Fibroblast of villous mesenchyme (primary cell): ENCODE data around the gene NEU4. TPM values are rescaled to one million over a fixed set of nuclear protein-coding genes. Genes with fewer than 3 reads are reported as not detected.
A peak's percentile ranks its signal among the peaks of the same experiment; 100 is the strongest.

Experiments used
- DNase-seq: peaks from one replicate; pipeline ENCODE4 v3.0.0-alpha.2; 2010; ENCODE audit warnings: low read depth
- H3K4me3 ChIP-seq: 2 replicates; pipeline ENCODE4 v1.5.1; 2011; ENCODE audit warnings: low read depth, mild to moderate bottlenecking, low read length
- total RNA-seq: library from RNA; depleted of rRNA; stranded (reverse); fragments of >200 nt; gene quantifications from 2 replicates; pipeline ENCODE4 v1.2.3, GENCODE V29; 2012
- TF ChIP-seq, protein P1 (sequence below): IDR thresholded peaks from 2 replicates; pipeline ENCODE4 v1.5.1; 2012; ENCODE audit warnings: low read depth, mild to moderate bottlenecking, low read length; ENCODE audit not compliant: insufficient read depth

Gene NEU4
- total RNA-seq, 1 donor: not detected

DNA sequence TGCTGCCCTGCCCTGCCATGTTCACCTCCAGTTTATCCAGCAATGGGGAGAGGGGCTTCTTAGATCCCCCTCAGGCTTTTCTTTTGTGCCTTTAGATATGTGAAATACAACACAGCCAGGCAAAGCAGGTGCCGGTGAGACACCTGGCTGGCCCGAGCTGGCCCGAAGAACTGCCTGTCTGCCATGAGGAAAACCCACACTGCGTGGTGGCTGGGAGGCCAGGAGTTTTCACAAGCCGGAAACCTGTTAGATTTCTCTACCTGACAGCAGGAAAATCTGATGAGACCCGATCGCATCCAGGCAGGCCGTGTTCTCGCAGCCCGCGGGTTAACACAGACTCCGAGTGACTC lies 38.1 kb upstream of the NEU4 start:
- H3K4me3 ChIP-seq: no peak overlapping the region
- TF ChIP-seq, protein P1, sequence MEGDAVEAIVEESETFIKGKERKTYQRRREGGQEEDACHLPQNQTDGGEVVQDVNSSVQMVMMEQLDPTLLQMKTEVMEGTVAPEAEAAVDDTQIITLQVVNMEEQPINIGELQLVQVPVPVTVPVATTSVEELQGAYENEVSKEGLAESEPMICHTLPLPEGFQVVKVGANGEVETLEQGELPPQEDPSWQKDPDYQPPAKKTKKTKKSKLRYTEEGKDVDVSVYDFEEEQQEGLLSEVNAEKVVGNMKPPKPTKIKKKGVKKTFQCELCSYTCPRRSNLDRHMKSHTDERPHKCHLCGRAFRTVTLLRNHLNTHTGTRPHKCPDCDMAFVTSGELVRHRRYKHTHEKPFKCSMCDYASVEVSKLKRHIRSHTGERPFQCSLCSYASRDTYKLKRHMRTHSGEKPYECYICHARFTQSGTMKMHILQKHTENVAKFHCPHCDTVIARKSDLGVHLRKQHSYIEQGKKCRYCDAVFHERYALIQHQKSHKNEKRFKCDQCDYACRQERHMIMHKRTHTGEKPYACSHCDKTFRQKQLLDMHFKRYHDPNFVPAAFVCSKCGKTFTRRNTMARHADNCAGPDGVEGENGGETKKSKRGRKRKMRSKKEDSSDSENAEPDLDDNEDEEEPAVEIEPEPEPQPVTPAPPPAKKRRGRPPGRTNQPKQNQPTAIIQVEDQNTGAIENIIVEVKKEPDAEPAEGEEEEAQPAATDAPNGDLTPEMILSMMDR: no peak
- no peak for DNase-seq

DNA sequence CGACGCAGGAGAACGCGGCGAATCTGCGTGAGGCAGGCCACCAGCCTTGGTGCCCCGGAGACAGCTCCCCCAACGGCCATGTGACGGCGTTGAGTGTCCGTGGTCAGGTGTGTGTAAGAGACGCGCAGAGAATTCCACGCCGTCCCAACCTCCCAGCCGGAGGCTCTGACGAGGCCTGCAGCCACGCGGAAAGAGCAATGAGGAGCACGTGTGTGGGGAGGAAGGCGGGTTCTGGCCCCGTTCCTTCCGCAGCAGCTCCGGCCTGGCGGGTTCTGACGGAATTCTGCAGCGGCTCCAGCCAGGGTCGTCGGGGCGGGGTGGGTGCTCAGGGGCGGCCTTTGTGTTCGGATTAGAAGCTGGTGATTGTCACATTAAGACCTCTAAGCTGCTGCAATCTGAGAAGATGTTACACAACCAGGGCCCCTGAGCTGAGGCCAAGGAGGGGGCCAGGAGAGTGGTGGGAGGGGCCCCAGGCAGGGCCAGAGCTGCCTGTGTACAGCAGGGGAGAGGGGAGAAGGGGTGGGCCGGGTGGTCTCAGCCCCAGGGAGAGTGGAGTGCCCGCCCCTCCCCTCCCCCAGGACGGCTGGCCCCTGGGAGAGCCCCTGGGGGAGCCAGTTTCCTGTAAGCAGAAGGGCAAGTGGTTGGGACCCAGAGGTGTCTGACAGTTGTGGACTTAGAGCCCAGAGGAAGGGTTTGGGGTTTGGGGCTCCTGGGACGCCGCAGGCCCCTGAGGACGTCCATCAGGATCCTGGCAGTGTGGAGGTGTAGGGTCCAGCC lies 37.5 kb upstream of the NEU4 start:
- TF ChIP-seq, protein P1: no peak
- DNase-seq: peak; percentile 55
- H3K4me3 ChIP-seq: no peak overlapping the region

DNA sequence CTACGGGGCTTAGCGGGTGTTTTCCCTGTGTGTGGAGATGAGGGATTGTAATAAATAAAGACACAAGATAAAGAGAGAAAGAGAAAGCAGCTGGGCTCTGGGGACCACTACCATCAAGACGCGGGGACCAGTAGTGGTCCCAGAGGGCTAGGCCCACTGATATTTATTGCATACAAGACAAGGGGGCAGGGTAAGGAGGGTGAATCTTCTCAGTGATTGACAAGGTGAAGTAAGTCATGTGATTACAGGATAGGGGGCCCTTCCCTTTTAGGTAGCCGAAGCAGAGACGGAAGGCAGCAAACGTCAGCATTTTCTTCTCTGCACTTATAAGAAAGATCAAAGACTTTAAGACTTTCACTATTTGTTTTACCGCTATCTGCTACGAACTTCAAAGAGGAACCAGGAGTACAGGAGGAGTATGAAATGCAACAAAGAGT lies 36.9 kb upstream of the NEU4 start:
- TF ChIP-seq, protein P1: no peak
- DNase-seq: no peak
- H3K4me3 ChIP-seq: no peak overlapping the region

DNA sequence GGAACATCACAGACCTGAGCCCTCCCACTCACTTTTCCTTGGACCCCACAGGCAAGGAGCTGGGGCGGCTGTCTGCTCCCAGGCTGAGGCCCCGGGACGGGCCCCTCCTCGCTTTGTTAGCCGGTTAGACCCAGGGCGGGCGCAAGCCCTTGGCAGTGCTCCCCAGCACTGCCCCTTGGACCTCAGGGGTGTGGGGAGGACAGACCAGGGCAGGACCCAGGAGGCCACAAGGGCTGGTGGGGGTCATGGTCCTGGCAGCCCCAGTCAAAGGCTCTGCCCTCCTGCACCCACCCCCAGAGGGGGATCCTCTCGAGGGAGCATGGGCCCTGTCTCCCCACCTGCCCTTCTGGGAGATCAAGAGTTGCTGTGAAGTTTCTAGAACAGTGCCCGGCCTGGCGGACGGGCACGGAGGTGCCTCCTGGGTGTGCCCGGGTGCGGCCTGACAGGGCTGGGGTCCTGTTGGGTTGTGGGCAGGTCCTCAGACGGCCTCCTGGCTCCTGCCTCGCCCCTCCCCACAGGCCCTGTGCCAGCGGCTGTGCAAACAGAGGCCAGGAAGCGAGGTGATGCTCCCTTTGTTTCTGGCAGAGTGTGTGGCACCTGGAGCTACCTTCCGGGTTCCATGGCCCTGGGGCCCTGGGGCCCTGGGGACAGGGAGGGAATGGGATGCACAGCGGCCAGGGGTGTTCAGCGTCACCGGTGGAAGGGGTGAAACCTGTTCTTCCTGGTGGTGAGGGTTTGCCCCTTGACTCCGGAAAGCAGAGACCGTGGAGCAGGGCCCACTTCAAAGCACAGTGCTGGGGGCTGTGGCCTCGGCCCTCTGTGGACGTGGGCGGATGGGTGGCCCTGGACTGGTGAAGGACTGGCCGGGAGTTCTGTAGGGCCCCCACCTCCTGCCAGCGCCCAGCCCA lies 35.2 kb upstream of the NEU4 start:
- TF ChIP-seq, protein P1: no peak
- no peak for DNase-seq
- H3K4me3 ChIP-seq: no peak overlapping the region

DNA sequence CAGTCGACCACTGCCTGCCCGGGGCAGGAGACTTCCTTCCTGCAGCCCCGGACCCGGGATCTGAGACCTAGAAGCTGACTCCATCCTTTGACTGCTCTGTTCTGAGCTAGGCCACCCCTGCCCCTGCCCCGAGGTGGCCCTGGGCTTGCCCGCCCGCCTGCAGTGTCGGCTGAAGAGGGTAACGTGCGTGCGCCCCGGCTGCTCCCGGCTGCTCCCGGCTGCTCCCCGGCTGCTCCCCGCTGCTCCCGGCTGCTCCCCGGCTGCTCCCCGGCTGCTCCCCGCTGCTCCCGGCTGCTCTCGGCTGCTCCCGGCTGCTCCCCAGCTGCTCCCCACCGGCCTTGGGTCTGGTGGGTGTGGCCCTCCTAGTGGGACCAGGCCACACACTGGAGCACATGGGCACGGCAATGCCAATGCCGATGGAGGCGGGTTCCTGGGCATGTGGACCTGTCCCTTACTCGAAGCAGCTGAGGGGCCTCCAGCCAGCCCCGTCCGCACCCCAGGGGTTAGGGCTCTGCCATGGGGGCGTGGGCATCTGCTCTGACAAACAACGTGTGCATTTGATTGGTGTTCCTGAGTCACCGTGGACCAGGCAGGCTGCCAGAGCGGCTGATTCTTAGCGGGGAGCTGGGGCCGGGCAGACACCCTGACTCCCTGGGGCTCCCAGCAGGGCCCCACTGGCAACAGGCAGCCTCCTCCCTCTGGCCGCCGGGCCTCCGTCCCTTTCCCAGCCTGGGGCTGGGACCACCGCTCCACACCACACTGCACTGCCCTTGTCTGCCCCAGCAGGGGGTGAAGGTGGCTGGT lies 34.4 kb upstream of the NEU4 start:
- peak; percentile 58 for DNase-seq
- TF ChIP-seq, protein P1: no peak
- no peak overlapping the region for H3K4me3 ChIP-seq

DNA sequence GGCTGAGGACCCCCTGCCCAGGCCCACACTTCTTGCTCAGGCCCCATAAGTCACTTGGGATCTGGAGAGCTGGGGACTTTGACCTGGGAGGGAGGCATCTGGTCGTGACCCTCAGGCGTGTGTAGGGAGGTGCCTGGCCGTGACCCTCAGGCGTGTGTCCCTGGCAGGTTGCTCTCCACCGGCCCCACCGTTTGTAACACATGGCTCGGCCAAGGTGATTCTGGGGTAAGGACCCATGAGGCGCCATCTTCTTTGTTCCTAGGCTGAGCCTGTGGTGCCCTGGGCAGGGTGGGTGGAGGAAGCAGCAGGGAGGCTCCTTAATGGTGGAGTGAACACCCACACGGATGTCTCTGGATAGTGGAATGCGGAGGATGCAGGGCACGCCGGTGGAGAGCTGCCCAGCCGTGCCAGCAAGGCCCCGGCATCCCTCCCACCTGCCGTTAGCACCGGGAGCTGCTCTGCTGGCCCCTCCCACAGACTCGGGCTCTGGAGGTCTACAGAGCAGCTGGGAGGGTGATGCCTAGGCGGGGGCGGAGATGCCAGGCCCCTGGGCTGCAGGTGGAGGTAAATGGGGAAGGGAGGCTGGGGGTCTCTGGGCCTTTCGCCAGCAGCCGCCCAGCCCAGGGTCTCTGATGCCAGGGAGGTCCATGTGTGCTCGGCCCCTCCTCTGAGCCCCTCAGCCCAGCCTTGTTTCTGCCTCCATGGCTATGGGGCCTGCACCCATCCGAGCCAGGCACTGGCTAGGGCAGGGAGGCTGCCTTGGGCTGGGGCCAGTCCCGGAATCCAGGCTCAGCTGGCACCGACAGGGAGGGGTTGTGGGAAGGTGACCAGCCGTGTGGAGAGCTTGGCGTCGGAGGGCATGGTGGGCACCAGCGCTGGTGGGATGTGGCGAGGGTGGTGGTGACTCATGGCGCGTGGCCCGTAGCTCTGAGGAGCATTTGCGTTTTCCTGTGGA lies 33.5 kb upstream of the NEU4 start:
- DNase-seq: no peak

More for the DNA sequence above, 33.5 kb upstream of the NEU4 start:
- TF ChIP-seq, protein P1: no peak
- H3K4me3 ChIP-seq: no peak overlapping the region
